HepG2 (cell line): ENCODE results near the gene MAPK7. TPM values are rescaled to one million over a fixed set of nuclear protein-coding genes. Genes with fewer than 3 reads are reported as not detected.

Experiments used
- ATAC-seq: fragments of 200-7000 bp; cut with Tn5 transposase; 3 replicates; pipeline ENCODE4 v1.9.1; 2020; ENCODE audit warnings: mild to moderate bottlenecking, moderate library complexity
- BruUV-seq: library from RNA; stranded (reverse); fragments of 400-500 nt; replicated peaks from 2 replicates; lab custom pipeline; 2021; lab: Mats Ljungman, UMichigan
- CTCF ChIA-PET: fragments of 300-600 bp; formaldehyde crosslinking; extraction: SDS; loops from one replicate; lab custom pipeline; 2021; ENCODE audit warnings: low total read pairs, inconsistent platforms, low intra/inter-chr PET ratio; lab: Yijun Ruan, JAX
- POLR2A ChIA-PET: fragments of 350-600 bp; sonication (Branson Sonifier 250); formaldehyde crosslinking; loops from one replicate; lab custom pipeline; 2020; ENCODE audit warnings: antibody characterized with exemption, inconsistent platforms; lab: Yijun Ruan, JAX
- DNase-seq: peaks from one replicate; pipeline ENCODE4 v3.0.0-alpha.2; 2015; ENCODE audit warnings: low spot score
- FAIRE-seq: peaks from 3 replicates; lab custom pipeline; 2011; peaks lifted over from hg19 to GRCh38; lab: Jason Lieb, UNC
- H2AFZ ChIP-seq: one replicate; pipeline ENCODE4 v1.6.1; 2011; ENCODE audit warnings: low read length, inconsistent platforms
- H3K27ac ChIP-seq: fragments of 300-600 bp; 3 replicates; pipeline ENCODE4 v1.8.0; 2011; ENCODE audit warnings: mixed run types, mild to moderate bottlenecking, mixed read lengths, low read length, inconsistent platforms; ENCODE audit not compliant: insufficient read depth; ENCODE audit errors: extremely low read length
- H3K27me3 ChIP-seq, 2 experiments: fragments of 200-600 bp in 1 of 2; 2 replicates in 1 of 2; 3 replicates in 1 of 2; pipeline versions ENCODE4 v1.6.0 to v1.8.0; 2011; ENCODE audit warnings: low read length in 2 of 2, mild to moderate bottlenecking in 2 of 2, moderate library complexity in 2 of 2, inconsistent platforms in 1 of 2; ENCODE audit not compliant: insufficient read depth in 2 of 2, control insufficient read depth in 1 of 2
- H3K36me3 ChIP-seq, 2 experiments: fragments of 200-600 bp in 1 of 2; replicated peaks in 1 of 2; 2 replicates in 1 of 2; 3 replicates in 1 of 2; pipeline versions ENCODE4 v1.5.1 to v1.8.0; 2011; ENCODE audit warnings: low read length in 2 of 2, inconsistent platforms in 1 of 2; ENCODE audit not compliant: insufficient read depth in 2 of 2, control insufficient read depth in 1 of 2
- H3K4me1 ChIP-seq: 2 replicates; pipeline ENCODE4 v1.5.1; 2012; ENCODE audit warnings: low read length, inconsistent platforms; ENCODE audit not compliant: insufficient read depth
- H3K4me2 ChIP-seq: 2 replicates; pipeline ENCODE4 v1.6.0; 2011; ENCODE audit warnings: low read depth, low read length, inconsistent platforms
- H3K4me3 ChIP-seq, 3 experiments: fragments of 200-600 bp in 1 of 3; sonication (generic), shearing (Covaris generic) in 1 of 3; replicated peaks in 1 of 3; 2 replicates each; pipeline ENCODE4 v1.5.1; 2011 to 2016; ENCODE audit warnings: low read length in 3 of 3, inconsistent platforms in 2 of 3, low read depth in 2 of 3, mild to moderate bottlenecking in 2 of 3, control low read depth in 1 of 3, mixed read lengths in 1 of 3; ENCODE audit not compliant: insufficient read depth in 1 of 3
- H3K79me2 ChIP-seq: one replicate; pipeline ENCODE4 v1.6.1; 2011; ENCODE audit warnings: low read length, inconsistent platforms; ENCODE audit not compliant: insufficient read depth
- H3K9ac ChIP-seq: 2 replicates; pipeline ENCODE4 v1.6.0; 2011; ENCODE audit warnings: mild to moderate bottlenecking, low read depth, low read length, inconsistent platforms; ENCODE audit not compliant: insufficient read depth
- H3K9me3 ChIP-seq: 2 replicates; pipeline ENCODE4 v1.5.1; 2012; ENCODE audit warnings: mild to moderate bottlenecking, low read length
- H4K20me1 ChIP-seq: 2 replicates; pipeline ENCODE4 v1.6.0; 2011; ENCODE audit warnings: inconsistent platforms, mild to moderate bottlenecking, low read length, moderate library complexity; ENCODE audit not compliant: insufficient read depth
- AGO2 ChIP-seq: fragments of 200-400 bp; formaldehyde crosslinking; optimal IDR thresholded peaks from 2 replicates; pipeline ENCODE3; 2017; ENCODE audit warnings: mild to moderate bottlenecking, low read depth, low read length, moderate library complexity
- MIER3 ChIP-seq: IDR thresholded peaks from 2 replicates; pipeline ENCODE4 v1.6.1; 2016; ENCODE audit warnings: missing compliant biosample characterization, borderline replicate concordance
- PRMT3 ChIP-seq: sonication (generic); formaldehyde crosslinking; IDR thresholded peaks from 2 replicates; pipeline ENCODE4 v1.8.1; 2022; ENCODE audit warnings: low read depth, mild to moderate bottlenecking, moderate library complexity, missing genetic modification reagents, borderline replicate concordance
- ZNF510 ChIP-seq: sonication (generic); formaldehyde crosslinking; IDR thresholded peaks from 2 replicates; pipeline ENCODE4 v1.4.0; 2020; ENCODE audit warnings: low read depth, mild to moderate bottlenecking, missing genetic modification reagents
- WGBS: methylation state at CpG from one replicate; pipeline ENCODE4 v1.1.6; 2017; ENCODE audit warnings: low lambda C conversion rate; 5-methylcytosine and 5-hydroxymethylcytosine counted together
- in situ Hi-C: cut with HindIII; loops from 2 replicates; pipeline ENCODE4 v1.10.0; 2017; ENCODE audit warnings: low pct_unique_long_range_greater_than_20kb; ENCODE audit not compliant: extremely low pct_ligation_motif_present
- intact Hi-C: fragments of 100-400 bp; cut with micrococcal nuclease; formaldehyde crosslinking; loops from one replicate; pipeline ENCODE4 v1.10.0; 2022; ENCODE audit not compliant: unreplicated experiment
- polyA plus RNA-seq, 8 experiments: library from polyadenylated mRNA; depleted of rRNA in 3 of 8; stranded (reverse) in 7 of 8; unstranded in 1 of 8; fragments of >200 nt; fragmentation: Illumina TruSeq in 4 of 8; extraction: Trizol in 4 of 8; gene quantifications; 2 replicates each; pipeline versions ENCODE4 v1.2.1 to v1.2.3, GENCODE V29; 2011 to 2016; ENCODE audit warnings: low read depth in 4 of 8, missing spikeins in 1 of 8, mixed read lengths in 1 of 8; ENCODE audit not compliant: insufficient read depth in 1 of 8
- total RNA-seq, 5 experiments: library from RNA; depleted of rRNA; stranded (reverse); fragments of >200 nt; fragmentation: Illumina TruSeq; extraction: Trizol; gene quantifications; 2 replicates each; pipeline ENCODE4 v1.2.3, GENCODE V29; 2016; ENCODE audit warnings: low read depth in 1 of 5
- TF ChIP-seq, protein P1 (sequence below): sonication (generic); formaldehyde crosslinking; conservative IDR thresholded peaks from 2 replicates; pipeline ENCODE4 v1.4.0; 2020; ENCODE audit warnings: mild to moderate bottlenecking, missing genetic modification reagents, moderate library complexity

MAPK7 gene
- total and polyA plus RNA-seq, 2 of the 13 experiments (the other 11 are each of a cell fraction or from before 2014, with no cell fraction given) = 2.9 to 5.9 TPM

DNA sequence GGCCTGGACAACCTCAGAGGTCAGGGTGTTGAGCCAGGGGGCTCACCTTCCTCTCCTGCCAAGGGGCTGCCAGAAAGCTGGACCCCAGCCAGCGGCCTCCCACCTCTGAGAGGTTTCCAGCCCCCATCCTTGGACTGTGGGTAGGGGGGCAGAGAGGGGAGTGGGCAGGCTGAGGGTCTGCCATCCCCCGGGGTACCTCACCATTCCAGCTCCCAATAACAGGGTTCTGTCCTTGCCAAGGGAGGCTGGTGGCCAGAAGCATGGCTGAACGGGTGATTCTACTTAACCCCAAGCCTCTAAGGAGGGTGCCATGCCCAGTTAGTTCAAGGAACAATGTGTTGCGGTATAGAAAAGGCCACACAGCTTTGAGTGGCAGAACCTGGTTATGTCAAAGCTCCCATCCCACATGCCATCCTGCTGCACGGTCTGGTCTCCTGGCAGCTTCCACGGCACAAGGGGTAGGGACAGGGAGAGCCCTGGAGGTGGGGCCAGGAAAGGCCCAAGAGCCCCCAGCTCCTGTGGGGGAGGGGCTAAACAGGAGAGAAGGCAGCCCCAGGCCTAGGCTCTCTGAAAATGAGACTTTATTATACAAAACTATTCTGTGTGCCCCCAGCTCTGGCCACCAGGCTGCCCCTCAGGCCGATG lies 35.6 kb upstream of the MAPK7 start:
- DNase-seq = no peak
- TF ChIP-seq, protein P1, sequence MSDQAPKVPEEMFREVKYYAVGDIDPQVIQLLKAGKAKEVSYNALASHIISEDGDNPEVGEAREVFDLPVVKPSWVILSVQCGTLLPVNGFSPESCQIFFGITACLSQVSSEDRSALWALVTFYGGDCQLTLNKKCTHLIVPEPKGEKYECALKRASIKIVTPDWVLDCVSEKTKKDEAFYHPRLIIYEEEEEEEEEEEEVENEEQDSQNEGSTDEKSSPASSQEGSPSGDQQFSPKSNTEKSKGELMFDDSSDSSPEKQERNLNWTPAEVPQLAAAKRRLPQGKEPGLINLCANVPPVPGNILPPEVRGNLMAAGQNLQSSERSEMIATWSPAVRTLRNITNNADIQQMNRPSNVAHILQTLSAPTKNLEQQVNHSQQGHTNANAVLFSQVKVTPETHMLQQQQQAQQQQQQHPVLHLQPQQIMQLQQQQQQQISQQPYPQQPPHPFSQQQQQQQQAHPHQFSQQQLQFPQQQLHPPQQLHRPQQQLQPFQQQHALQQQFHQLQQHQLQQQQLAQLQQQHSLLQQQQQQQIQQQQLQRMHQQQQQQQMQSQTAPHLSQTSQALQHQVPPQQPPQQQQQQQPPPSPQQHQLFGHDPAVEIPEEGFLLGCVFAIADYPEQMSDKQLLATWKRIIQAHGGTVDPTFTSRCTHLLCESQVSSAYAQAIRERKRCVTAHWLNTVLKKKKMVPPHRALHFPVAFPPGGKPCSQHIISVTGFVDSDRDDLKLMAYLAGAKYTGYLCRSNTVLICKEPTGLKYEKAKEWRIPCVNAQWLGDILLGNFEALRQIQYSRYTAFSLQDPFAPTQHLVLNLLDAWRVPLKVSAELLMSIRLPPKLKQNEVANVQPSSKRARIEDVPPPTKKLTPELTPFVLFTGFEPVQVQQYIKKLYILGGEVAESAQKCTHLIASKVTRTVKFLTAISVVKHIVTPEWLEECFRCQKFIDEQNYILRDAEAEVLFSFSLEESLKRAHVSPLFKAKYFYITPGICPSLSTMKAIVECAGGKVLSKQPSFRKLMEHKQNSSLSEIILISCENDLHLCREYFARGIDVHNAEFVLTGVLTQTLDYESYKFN (CRISPR knock-in tag) = no peak
- TF ChIP-seq MIER3 (CRISPR knock-in tag) (no peak), AGO2 (peak; percentile 41), ZNF510 (CRISPR knock-in tag) (no peak), PRMT3 (CRISPR knock-in tag) (no peak)
- WGBS = 96% methylated on average over 4 of the region's 7 CpGs

More for the DNA sequence above, 35.6 kb upstream of the MAPK7 start:
- Histone ChIP-seq H3K9me3 (no peaks in the 10 kb centered on the region), H3K27ac (no peak overlapping the region), H3K36me3 (no peaks in the 10 kb centered on the region), H4K20me1 (no peaks in the 10 kb centered on the region), H3K79me2 (no peaks in the 10 kb centered on the region), H3K4me2 (no peak overlapping the region), H3K9ac (no peak overlapping the region), H3K4me3 (no peak overlapping the region), H2AFZ (no peak overlapping the region), H3K27me3 (no peaks in the 10 kb centered on the region), H3K4me1 (peaks cover 57% of the 10 kb centered on the region)
- no peak for ATAC-seq
- CTCF ChIA-PET = no interaction called here
- BruUV-seq = no TSS peak
- intact Hi-C loops (no loop called here), in situ Hi-C loops (no loop called here)
- FAIRE-seq = no peak
- POLR2A ChIA-PET = no interaction called here
